ENCODE measurements around the gene PIK3R1.
"Not testable (repeated sequence)": the region's sequence is repeated elsewhere in the genome, so short reads cannot be mapped to it uniquely, and the experiment has no call there.

PIK3R1 gene

GRCh38 chr5:68187268-68188055 is 28.1 kb upstream of the PIK3R1 start:
- no peak overlapping the region for H3K4me3 Mint-ChIP-seq
- H3K36me3 Mint-ChIP-seq = peaks cover 2% of the 10 kb centered on the region
- H3K9me3 Mint-ChIP-seq (ENCODE audit: low read depth) = no peaks in the 10 kb centered on the region
- H3K27ac Mint-ChIP-seq = no peak overlapping the region
- H3K4me1 Mint-ChIP-seq (ENCODE audit: low read depth) = no peaks in the 10 kb centered on the region
- no peaks in the 10 kb centered on the region for H3K27me3 Mint-ChIP-seq

GRCh38 chr5:68189171-68189570 is 26.4 kb upstream of the PIK3R1 start:
- Mint-ChIP-seq H3K4me1 (ENCODE audit: low read depth) (peaks cover 4% of the 10 kb centered on the region), H3K27ac (no peak overlapping the region), H3K4me3 (no peak overlapping the region), H3K27me3 (no peaks in the 10 kb centered on the region), H3K9me3 (ENCODE audit: low read depth) (no peaks in the 10 kb centered on the region), H3K36me3 (no peaks in the 10 kb centered on the region)

GRCh38 chr5:68189613-68190012 is 25.9 kb upstream of the PIK3R1 start:
- Mint-ChIP-seq H3K4me1 (ENCODE audit: low read depth) (peaks cover 4% of the 10 kb centered on the region), H3K36me3 (no peaks in the 10 kb centered on the region), H3K27me3 (no peaks in the 10 kb centered on the region), H3K27ac (no peak overlapping the region), H3K9me3 (ENCODE audit: low read depth) (no peaks in the 10 kb centered on the region), H3K4me3 (no peak overlapping the region)

GRCh38 chr5:68190619-68191018 is 24.9 kb upstream of the PIK3R1 start:
- H3K27ac Mint-ChIP-seq = no peak overlapping the region
- no peaks in the 10 kb centered on the region for H3K27me3 Mint-ChIP-seq
- peaks cover 4% of the 10 kb centered on the region for H3K4me1 Mint-ChIP-seq (ENCODE audit: low read depth)
- no peaks in the 10 kb centered on the region for H3K9me3 Mint-ChIP-seq (ENCODE audit: low read depth)
- no peak overlapping the region for H3K4me3 Mint-ChIP-seq
- no peaks in the 10 kb centered on the region for H3K36me3 Mint-ChIP-seq

GRCh38 chr5:68191083-68191791 is 24.3 kb upstream of the PIK3R1 start:
- Mint-ChIP-seq H3K9me3 (ENCODE audit: low read depth) (no peaks in the 10 kb centered on the region), H3K27ac (no peak overlapping the region), H3K4me1 (ENCODE audit: low read depth) (peaks cover 4% of the 10 kb centered on the region), H3K27me3 (no peaks in the 10 kb centered on the region), H3K4me3 (no peak overlapping the region), H3K36me3 (no peaks in the 10 kb centered on the region)

GRCh38 chr5:68192679-68193060 is 22.9 kb upstream of the PIK3R1 start:
- H3K27ac Mint-ChIP-seq = no peak overlapping the region

GRCh38 chr5:68193481-68194036 is 22.0 kb upstream of the PIK3R1 start:
- no peak overlapping the region for H3K4me3 Mint-ChIP-seq
- no peaks in the 10 kb centered on the region for H3K9me3 Mint-ChIP-seq (ENCODE audit: low read depth)
- no peak overlapping the region for H3K27ac Mint-ChIP-seq
- no peaks in the 10 kb centered on the region for H3K27me3 Mint-ChIP-seq
- H3K36me3 Mint-ChIP-seq = no peaks in the 10 kb centered on the region
- H3K4me1 Mint-ChIP-seq (ENCODE audit: low read depth) = peaks cover 4% of the 10 kb centered on the region

More at GRCh38 chr5:68192679-68193060, 22.9 kb upstream of the PIK3R1 start:
- H3K9me3 Mint-ChIP-seq (ENCODE audit: low read depth) = no peaks in the 10 kb centered on the region
- peaks cover 4% of the 10 kb centered on the region for H3K4me1 Mint-ChIP-seq (ENCODE audit: low read depth)
- H3K36me3 Mint-ChIP-seq = no peaks in the 10 kb centered on the region
- no peaks in the 10 kb centered on the region for H3K27me3 Mint-ChIP-seq
- no peak overlapping the region for H3K4me3 Mint-ChIP-seq

- peaks cover 4% of the 10 kb centered on the region for H3K4me1 Mint-ChIP-seq (ENCODE audit: low read depth)
- no peaks in the 10 kb centered on the region for H3K36me3 Mint-ChIP-seq
- no peak overlapping the region for H3K4me3 Mint-ChIP-seq
- no peaks in the 10 kb centered on the region for H3K27me3 Mint-ChIP-seq
- no peak overlapping the region for H3K27ac Mint-ChIP-seq
- H3K9me3 Mint-ChIP-seq (ENCODE audit: low read depth) = no peaks in the 10 kb centered on the region
Observed at GRCh38 chr5:68194386-68194785, 21.2 kb upstream of the PIK3R1 start.

GRCh38 chr5:68195137-68195536 is 20.4 kb upstream of the PIK3R1 start:
- Mint-ChIP-seq H3K27ac (no peak overlapping the region), H3K4me1 (ENCODE audit: low read depth) (peaks cover 4% of the 10 kb centered on the region), H3K9me3 (ENCODE audit: low read depth) (no peaks in the 10 kb centered on the region), H3K36me3 (no peaks in the 10 kb centered on the region), H3K27me3 (no peaks in the 10 kb centered on the region), H3K4me3 (no peak overlapping the region)

- H3K27ac Mint-ChIP-seq = no peak overlapping the region
Observed at GRCh38 chr5:68196876-68197275, 18.7 kb upstream of the PIK3R1 start.

GRCh38 chr5:68200288-68200687 is 15.3 kb upstream of the PIK3R1 start:
- Mint-ChIP-seq H3K9me3 (ENCODE audit: low read depth) (no peaks in the 10 kb centered on the region), H3K36me3 (no peaks in the 10 kb centered on the region), H3K27ac (no peak overlapping the region), H3K27me3 (peaks cover 4% of the 10 kb centered on the region), H3K4me1 (ENCODE audit: low read depth) (no peaks in the 10 kb centered on the region), H3K4me3 (no peak overlapping the region)

More at GRCh38 chr5:68196876-68197275, 18.7 kb upstream of the PIK3R1 start:
- no peaks in the 10 kb centered on the region for H3K9me3 Mint-ChIP-seq (ENCODE audit: low read depth)
- no peaks in the 10 kb centered on the region for H3K27me3 Mint-ChIP-seq
- H3K4me3 Mint-ChIP-seq = no peak overlapping the region
- H3K4me1 Mint-ChIP-seq (ENCODE audit: low read depth) = peaks cover 4% of the 10 kb centered on the region
- no peaks in the 10 kb centered on the region for H3K36me3 Mint-ChIP-seq

- peaks cover 12% of the 10 kb centered on the region for H3K4me1 Mint-ChIP-seq (ENCODE audit: low read depth)
- H3K27ac Mint-ChIP-seq; H3K36me3 Mint-ChIP-seq; H3K4me3 Mint-ChIP-seq; H3K9me3 Mint-ChIP-seq (ENCODE audit: low read depth); H3K27me3 Mint-ChIP-seq: not testable (repeated sequence)
Observed at GRCh38 chr5:68210654-68211053, 4.9 kb upstream of the PIK3R1 start.

GRCh38 chr5:68214482-68215207 is 911 bp upstream of the PIK3R1 start:
- Mint-ChIP-seq H3K4me3 (peak overlapping the region; percentile 91), H3K27me3 (no peaks in the 10 kb centered on the region), H3K4me1 (ENCODE audit: low read depth) (peaks cover 41% of the 10 kb centered on the region), H3K9me3 (ENCODE audit: low read depth) (no peaks in the 10 kb centered on the region), H3K36me3 (peaks cover 7% of the 10 kb centered on the region), H3K27ac (peak overlapping the region; percentile 91)

GRCh38 chr5:68215898-68216244 is 315 bp downstream of the PIK3R1 start:
- Mint-ChIP-seq H3K4me3 (peak overlapping the region; percentile 91), H3K4me1 (ENCODE audit: low read depth) (peaks cover 49% of the 10 kb centered on the region), H3K27me3 (no peaks in the 10 kb centered on the region), H3K27ac (no peak overlapping the region), H3K9me3 (ENCODE audit: low read depth) (no peaks in the 10 kb centered on the region), H3K36me3 (peaks cover 6% of the 10 kb centered on the region)

All from activated naive CD8-positive, alpha-beta T cell (primary cell).